ENCODE measurements around the gene SMARCA4. TPM values are rescaled to one million over a fixed set of nuclear protein-coding genes. Genes with fewer than 3 reads are reported as not detected.

SMARCA4 gene
- total RNA-seq, 1 donor from 2014 or later = 274 TPM

- Mint-ChIP-seq H3K4me1 (no peaks in the 10 kb centered on the region), H3K36me3 (peaks cover 31% of the 10 kb centered on the region), H3K27me3 (ENCODE audit: low read depth) (no peaks in the 10 kb centered on the region), H3K4me3 (no peak overlapping the region), H3K9me3 (no peaks in the 10 kb centered on the region), H3K27ac (no peak overlapping the region)
- no peak for DNase-seq (ENCODE audit: low spot score in 2 of 2, unreplicated experiment in 2 of 2)
- no peak for TF ChIP-seq CTCF (IDR thresholded peaks at IDR 0.05; ENCODE audit: unreplicated experiment)
Observed at GRCh38 chr19:11027381-11027780, 66.6 kb downstream of the SMARCA4 start.

- no peak for TF ChIP-seq CTCF (IDR thresholded peaks at IDR 0.05; ENCODE audit: unreplicated experiment)
- H3K27me3 Mint-ChIP-seq (ENCODE audit: low read depth) = no peaks in the 10 kb centered on the region
- no peaks in the 10 kb centered on the region for H3K9me3 Mint-ChIP-seq
- H3K36me3 Mint-ChIP-seq = peaks cover 29% of the 10 kb centered on the region
- no peaks in the 10 kb centered on the region for H3K4me1 Mint-ChIP-seq
- no peak for DNase-seq (ENCODE audit: low spot score in 2 of 2, unreplicated experiment in 2 of 2)
- H3K27ac Mint-ChIP-seq = no peak overlapping the region
- no peak overlapping the region for H3K4me3 Mint-ChIP-seq
Observed at GRCh38 chr19:11028146-11028545, 67.3 kb downstream of the SMARCA4 start.

GRCh38 chr19:11031421-11032070, 70.7 kb downstream of the SMARCA4 start:
- Mint-ChIP-seq H3K4me1 (no peaks in the 10 kb centered on the region), H3K4me3 (no peak overlapping the region), H3K36me3 (peaks cover 33% of the 10 kb centered on the region), H3K27me3 (ENCODE audit: low read depth) (no peaks in the 10 kb centered on the region), H3K27ac (no peak overlapping the region), H3K9me3 (no peaks in the 10 kb centered on the region)
- no peak for TF ChIP-seq CTCF (IDR thresholded peaks at IDR 0.05; ENCODE audit: unreplicated experiment)
- DNase-seq (ENCODE audit: low spot score in 2 of 2, unreplicated experiment in 2 of 2) = no peak

- TF ChIP-seq CTCF (IDR thresholded peaks at IDR 0.05; ENCODE audit: unreplicated experiment) = no peak
- Mint-ChIP-seq H3K9me3 (no peaks in the 10 kb centered on the region), H3K4me1 (no peaks in the 10 kb centered on the region), H3K4me3 (no peak overlapping the region), H3K27ac (no peak overlapping the region), H3K27me3 (ENCODE audit: low read depth) (no peaks in the 10 kb centered on the region), H3K36me3 (peaks cover 36% of the 10 kb centered on the region)
- DNase-seq (ENCODE audit: low spot score in 2 of 2, unreplicated experiment in 2 of 2) = no peak
Observed at GRCh38 chr19:11033251-11033650, 72.4 kb downstream of the SMARCA4 start.

GRCh38 chr19:11033763-11034162, 72.9 kb downstream of the SMARCA4 start:
- H3K36me3 Mint-ChIP-seq = peaks cover 41% of the 10 kb centered on the region
- H3K27ac Mint-ChIP-seq = no peak overlapping the region
- H3K4me1 Mint-ChIP-seq = no peaks in the 10 kb centered on the region
- H3K9me3 Mint-ChIP-seq = no peaks in the 10 kb centered on the region
- H3K27me3 Mint-ChIP-seq (ENCODE audit: low read depth) = no peaks in the 10 kb centered on the region
- no peak for DNase-seq (ENCODE audit: low spot score in 2 of 2, unreplicated experiment in 2 of 2)
- TF ChIP-seq CTCF (IDR thresholded peaks at IDR 0.05; ENCODE audit: unreplicated experiment) = no peak
- H3K4me3 Mint-ChIP-seq = no peak overlapping the region

Measured in mesothelial cell of epicardium (in vitro differentiated cells).